ENCODE data around the gene UTP4. TPM values are rescaled to one million over a fixed set of nuclear protein-coding genes. Genes with fewer than 3 reads are reported as not detected.
A peak's percentile ranks its signal among the peaks of the same experiment; 100 is the strongest.

The UTP4 gene
- total and polyA plus RNA-seq, 10 donors: 12.6 to 37.9 (median 17.1) TPM

DNA sequence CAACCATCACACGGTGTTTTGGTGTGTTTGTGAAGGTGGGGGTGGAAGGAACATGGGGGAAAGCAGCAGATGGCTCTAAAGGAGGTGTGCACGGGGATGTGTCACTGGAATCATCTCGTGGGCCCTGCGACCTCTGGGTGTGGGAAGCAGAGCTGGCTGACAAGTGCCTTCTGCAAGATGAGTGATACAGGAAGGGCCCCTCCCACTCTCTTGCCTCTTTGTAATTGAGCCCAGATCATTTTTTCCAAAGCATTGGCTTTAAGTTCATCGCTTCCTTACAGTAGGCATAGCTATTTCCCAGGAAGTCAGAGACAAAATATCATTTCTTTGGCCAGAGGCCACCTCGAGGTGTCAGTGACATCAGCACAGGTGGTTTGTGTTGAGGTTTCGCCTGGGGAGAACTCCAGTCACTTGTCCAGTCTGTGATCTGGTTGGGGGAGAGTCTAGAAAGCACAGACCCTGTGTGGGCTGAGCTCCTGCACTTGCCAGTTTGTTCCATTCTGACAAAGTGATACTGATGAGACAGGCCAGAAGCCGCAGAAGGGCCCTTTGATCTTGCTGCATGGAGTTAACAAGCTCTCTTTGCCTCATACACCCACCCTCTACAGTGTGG lies 33.9 kb downstream of the UTP4 start:
- H3K36me3 ChIP-seq: peaks cover 0 to 91% (median 53%) of the 10 kb centered on the region in 6 donors
- H3K4me3 ChIP-seq: no peak overlapping the region
- intact Hi-C loops (cut with DNase I; ENCODE audit: low total_unique reads): no loop called here
- H3K9me3 ChIP-seq: no peaks in the 10 kb centered on the region
- peak overlapping the region in 3 of 8 donors; percentile 11 to 33 (median 19) for H3K27ac ChIP-seq
- peaks cover 7 to 29% (median 16%) of the 10 kb centered on the region in 6 donors for H3K4me1 ChIP-seq
- H3K27me3 ChIP-seq (replicated peaks in 1 of 7): no peaks in the 10 kb centered on the region
- 53 to 73% (median 63%) methylated on average over 8 of the region's 8 CpGs for WGBS, 5 donors
- TF ChIP-seq POLR2A (IDR thresholded peaks at IDR 0.05) (no peak), POLR2AphosphoS5 (IDR thresholded peaks at IDR 0.05) (no peak), CTCF (IDR thresholded peaks at IDR 0.05 in 8 of 11, conservative IDR thresholded peaks at IDR 0.05 in 3 of 11) (no peak)
- DNase-seq: peak; percentile 51

DNA sequence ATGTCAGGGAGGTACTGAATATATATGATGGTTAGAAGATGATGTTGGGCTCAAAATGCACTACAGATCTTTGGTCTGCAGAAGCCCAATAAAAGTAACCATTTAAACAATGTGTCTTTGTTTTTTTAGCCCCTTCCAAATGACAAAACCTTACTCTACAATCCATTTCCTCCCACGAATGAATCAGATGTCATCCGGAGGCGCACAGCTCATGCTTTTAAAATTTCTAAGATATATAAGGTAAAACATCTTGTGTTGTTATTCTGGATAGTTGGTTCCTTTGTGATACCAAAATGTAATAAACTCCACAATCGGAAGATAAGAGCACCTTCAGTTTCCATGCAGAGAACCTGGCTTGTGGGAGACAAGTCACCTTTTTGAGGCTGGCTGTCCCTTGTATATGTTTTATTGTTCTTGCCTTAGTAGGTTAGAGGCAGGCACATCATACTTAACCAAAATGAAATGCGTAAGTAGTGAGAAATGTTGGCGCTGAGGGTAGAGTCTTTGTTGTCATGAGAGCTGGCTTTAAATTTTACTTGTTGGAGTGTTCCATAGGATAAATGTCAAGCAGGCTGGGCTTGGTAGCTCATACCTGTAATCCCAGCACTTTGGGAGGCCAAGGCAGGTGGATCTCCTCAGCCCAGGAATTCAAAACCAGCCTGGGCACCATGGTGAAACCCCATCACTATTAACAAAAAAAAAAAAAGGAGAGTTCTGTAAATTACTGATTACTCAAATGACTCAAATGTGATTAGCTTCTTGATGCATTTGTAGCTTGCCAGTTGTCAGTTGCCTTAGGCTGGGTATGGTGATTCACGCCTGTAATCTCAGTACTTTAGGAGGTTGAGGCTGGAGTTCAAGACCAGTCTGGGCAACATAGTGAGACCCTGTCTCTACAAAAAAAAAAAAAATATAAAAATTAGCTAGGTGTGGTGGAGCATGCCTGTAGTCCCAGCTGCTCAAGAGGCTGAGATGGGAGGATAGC lies 34.8 kb downstream of the UTP4 start:
- H3K4me3 ChIP-seq: no peak overlapping the region
- intact Hi-C loops (cut with DNase I; ENCODE audit: low total_unique reads): no loop called here
- WGBS, 5 donors: 85 to 94% (median 91%) methylated on average over 7 of the region's 7 CpGs
- DNase-seq: no peak
- H3K27ac ChIP-seq: no peak overlapping the region
- no peaks in the 10 kb centered on the region for H3K27me3 ChIP-seq (replicated peaks in 1 of 7)
- TF ChIP-seq POLR2A (IDR thresholded peaks at IDR 0.05) (no peak), POLR2AphosphoS5 (IDR thresholded peaks at IDR 0.05) (no peak), CTCF (IDR thresholded peaks at IDR 0.05 in 8 of 11, conservative IDR thresholded peaks at IDR 0.05 in 3 of 11) (no peak)
- H3K36me3 ChIP-seq: peaks cover 0 to 82% (median 47%) of the 10 kb centered on the region in 6 donors
- H3K9me3 ChIP-seq: no peaks in the 10 kb centered on the region
- H3K4me1 ChIP-seq: peaks cover 7 to 38% (median 23%) of the 10 kb centered on the region in 6 donors

DNA sequence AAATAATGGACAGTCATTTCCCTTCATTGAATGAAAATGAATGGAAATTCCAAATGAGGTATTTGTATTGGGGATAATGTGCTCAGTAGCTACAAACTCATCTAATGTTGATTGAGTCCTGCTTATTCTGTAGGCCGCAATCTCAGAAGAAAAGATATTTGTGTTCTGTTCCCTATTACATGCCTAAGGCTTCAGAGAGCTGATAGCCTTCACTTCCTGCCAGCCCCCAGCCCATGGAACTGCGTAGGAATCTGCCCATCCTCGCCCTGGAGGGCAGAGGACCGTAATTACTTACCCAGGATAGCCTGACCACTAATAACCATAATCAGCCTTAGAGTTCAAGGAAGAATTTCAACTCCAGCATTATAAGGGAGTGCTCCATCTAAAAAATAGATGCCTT lies 36.6 kb downstream of the UTP4 start:
- 93 to 98% (median 96%) methylated on average over 4 of the region's 4 CpGs for WGBS, 5 donors
- Histone ChIP-seq H3K4me1 (peaks cover 7 to 54% (median 37%) of the 10 kb centered on the region in 6 donors), H3K27me3 (replicated peaks in 1 of 7) (no peaks in the 10 kb centered on the region), H3K9me3 (no peaks in the 10 kb centered on the region), H3K27ac (no peak overlapping the region), H3K4me3 (no peak overlapping the region), H3K36me3 (peaks cover 0 to 65% (median 36%) of the 10 kb centered on the region in 6 donors)
- DNase-seq: no peak
- intact Hi-C loops (cut with DNase I; ENCODE audit: low total_unique reads): no loop called here
- TF ChIP-seq POLR2AphosphoS5 (IDR thresholded peaks at IDR 0.05) (no peak), CTCF (IDR thresholded peaks at IDR 0.05 in 8 of 11, conservative IDR thresholded peaks at IDR 0.05 in 3 of 11) (no peak), POLR2A (IDR thresholded peaks at IDR 0.05) (no peak)
